B cell (primary cell): Measurements from ENCODE around the gene STAT2. TPM values are rescaled to one million over a fixed set of nuclear protein-coding genes. Genes with fewer than 3 reads are reported as not detected.
"Not testable (repeated sequence)": the region's sequence is repeated elsewhere in the genome, so short reads cannot be mapped to it uniquely, and the experiment has no call there.

Experiments used
- ATAC-seq: fragments of 200-7000 bp; cut with Tn5 transposase; one replicate; pipeline ENCODE4 v1.10.0; 2021; ENCODE audit warnings: low read depth, mild to moderate bottlenecking, moderate number of reproducible peaks, moderate library complexity
- CTCF ChIA-PET: fragments of 350-600 bp; sonication (Branson Sonifier 250); formaldehyde crosslinking; loops from one replicate; lab custom pipeline; 2021; ENCODE audit warnings: antibody characterized with exemption, inconsistent platforms; lab: Charles Lee
- POLR2A ChIA-PET: fragments of 350-600 bp; sonication (Branson Sonifier 250); formaldehyde crosslinking; loops from one replicate; lab custom pipeline; 2021; ENCODE audit warnings: antibody characterized with exemption; lab: Charles Lee
- DNase-seq: peaks from one replicate; pipeline ENCODE4 v3.0.0; 2013
- H2AFZ ChIP-seq: 2 replicates; pipeline ENCODE4 v1.6.1; 2012; ENCODE audit warnings: mild to moderate bottlenecking, low read depth, low read length; ENCODE audit not compliant: insufficient read depth, poor library complexity, severe bottlenecking
- H3K27ac ChIP-seq, 2 donors: 1 replicate in 1 of 2; 2 replicates in 1 of 2; pipeline ENCODE4 v1.5.1; 2012 to 2013; ENCODE audit warnings: low read length in 2 of 2, mild to moderate bottlenecking in 2 of 2, moderate library complexity in 1 of 2
- H3K27me3 ChIP-seq, 4 experiments: fragments of 200-600 bp in 1 of 4; sonication (generic) in 1 of 4; replicated peaks in 1 of 4; 1 replicate in 2 of 4; 2 replicates in 2 of 4; pipeline versions ENCODE4 v1.6.1 to v1.7.0; 2013 to 2016; ENCODE audit warnings: low read length in 3 of 4, mild to moderate bottlenecking in 2 of 4, mixed read lengths in 1 of 4, moderate library complexity in 1 of 4; ENCODE audit not compliant: insufficient read depth in 4 of 4, control insufficient read depth in 3 of 4; ENCODE audit errors: control extremely low read depth in 1 of 4
- H3K36me3 ChIP-seq, 2 experiments: replicated peaks in 1 of 2; 1 replicate in 1 of 2; 2 replicates in 1 of 2; pipeline versions ENCODE4 v1.6.1 to v1.7.1; 2013; ENCODE audit warnings: low read length in 1 of 2; ENCODE audit not compliant: insufficient read depth in 2 of 2, control insufficient read depth in 1 of 2; ENCODE audit errors: control extremely low read depth in 1 of 2, extremely low read depth in 1 of 2
- H3K4me1 ChIP-seq, 2 donors: fragments of 200-600 bp in 1 of 2; sonication (generic) in 1 of 2; 1 replicate in 1 of 2; 2 replicates in 1 of 2; pipeline versions ENCODE4 v1.5.1 to v1.6.1; 2013 to 2017; ENCODE audit warnings: low read length in 2 of 2; ENCODE audit not compliant: control insufficient read depth in 2 of 2, insufficient read depth in 2 of 2
- H3K4me2 ChIP-seq: replicated peaks from 2 replicates; pipeline ENCODE3; 2012; ENCODE audit warnings: mild to moderate bottlenecking, low read depth, low read length; ENCODE audit not compliant: poor library complexity, severe bottlenecking
- H3K4me3 ChIP-seq, 5 experiments: fragments of 200-600 bp in 1 of 5; sonication (generic) in 1 of 5; 1 replicate in 3 of 5; 2 replicates in 2 of 5; pipeline versions ENCODE4 v1.5.1 to v1.7.0; 2011 to 2016; ENCODE audit warnings: low read length in 4 of 5, mild to moderate bottlenecking in 4 of 5, low read depth in 2 of 5, control low read depth in 1 of 5, moderate library complexity in 1 of 5; ENCODE audit not compliant: insufficient read depth in 1 of 5; ENCODE audit errors: control extremely low read depth in 1 of 5, extremely low read depth in 1 of 5
- H3K79me2 ChIP-seq: fragments of 200-600 bp; sonication (generic); one replicate; pipeline ENCODE4 v1.6.0; 2016; ENCODE audit warnings: low read length; ENCODE audit not compliant: control insufficient read depth, insufficient read depth
- H3K9ac ChIP-seq: fragments of 200-600 bp; sonication (generic); 2 replicates; pipeline ENCODE4 v1.6.1; 2017; ENCODE audit warnings: mild to moderate bottlenecking, low read length, moderate library complexity
- H3K9me3 ChIP-seq, 3 donors: one replicate each; pipeline versions ENCODE4 v1.6.1 to v1.7.1; 2013; ENCODE audit warnings: low read length in 2 of 3; ENCODE audit not compliant: control insufficient read depth in 2 of 3, insufficient read depth in 1 of 3; ENCODE audit errors: control extremely low read depth in 1 of 3
- H4K20me1 ChIP-seq: 2 replicates; pipeline ENCODE4 v1.6.0; 2012; ENCODE audit warnings: mild to moderate bottlenecking, low read length; ENCODE audit not compliant: insufficient read depth, control insufficient read depth, poor library complexity, severe bottlenecking
- H3K27ac Mint-ChIP-seq: one replicate; pipeline ENCODE4 v1.8.0; 2021; ENCODE audit warnings: mixed read lengths
- H3K27me3 Mint-ChIP-seq: one replicate; pipeline ENCODE4 v1.8.0; 2021; ENCODE audit warnings: mixed read lengths
- H3K4me1 Mint-ChIP-seq: one replicate; pipeline ENCODE4 v1.8.0; 2021; ENCODE audit warnings: mixed read lengths
- H3K4me3 Mint-ChIP-seq: one replicate; pipeline ENCODE4 v1.8.0; 2021; ENCODE audit warnings: mixed read lengths
- H3K9me3 Mint-ChIP-seq: one replicate; pipeline ENCODE4 v1.8.0; 2022; ENCODE audit warnings: mixed read lengths; ENCODE audit not compliant: insufficient read depth
- CTCF ChIP-seq: fragments of 200-600 bp; IDR thresholded peaks from one replicate; pipeline ENCODE4 v1.8.0; 2022; ENCODE audit warnings: antibody characterized with exemption, mild to moderate bottlenecking
- EZH2 ChIP-seq: IDR thresholded peaks from 2 replicates; pipeline ENCODE4 v1.6.1; 2012; ENCODE audit warnings: borderline replicate concordance, low read depth, mild to moderate bottlenecking, moderate library complexity, low read length; ENCODE audit not compliant: insufficient read depth, poor library complexity, severe bottlenecking
- WGBS: methylation state at CpG from one replicate; pipeline ENCODE4 v1.1.5; 2013; ENCODE audit warnings: missing lambda C conversion rate; ENCODE audit not compliant: insufficient coverage; 5-methylcytosine and 5-hydroxymethylcytosine counted together
- intact Hi-C: fragments of 100-400 bp; cut with micrococcal nuclease; formaldehyde crosslinking; loops from one replicate; pipeline ENCODE4 v1.10.0; 2022
- polyA plus RNA-seq: library from polyadenylated mRNA; depleted of rRNA; stranded (reverse); fragments of >200 nt; gene quantifications from 2 replicates; pipeline ENCODE4 v1.2.3, GENCODE V29; 2012
- total RNA-seq, 2 donors: library from RNA; stranded (reverse); fragments of 120-200 nt in 1 of 2; gene quantifications; 1 replicate in 1 of 2; 2 replicates in 1 of 2; pipeline versions ENCODE4 v1.2.3 to v1.2.4, GENCODE V29; 2013 to 2022

STAT2 gene
- total and polyA plus RNA-seq, 2 donors (not counting 1 experiment from before 2014, with no cell fraction given): 261 to 298 TPM

- TF ChIP-seq EZH2 (no peak), CTCF (no peak)
- no peak overlapping the region for H2AFZ ChIP-seq
- H3K4me1 ChIP-seq: peaks cover 46 to 56% of the 10 kb centered on the region in 2 donors
- intact Hi-C loops: no loop called here
- no peaks in the 10 kb centered on the region for H3K9me3 ChIP-seq
- H4K20me1 ChIP-seq: no peaks in the 10 kb centered on the region
- no peak overlapping the region for H3K4me3 ChIP-seq
- WGBS: 60% methylated on average over 4 of the region's 9 CpGs
- no peak overlapping the region for H3K4me2 ChIP-seq
- H3K4me1 Mint-ChIP-seq: peaks cover 61% of the 10 kb centered on the region
- ATAC-seq: no peak
- H3K27me3 Mint-ChIP-seq: no peaks in the 10 kb centered on the region
- no peaks in the 10 kb centered on the region for H3K27me3 ChIP-seq
- CTCF ChIA-PET: interaction anchor here (1.5 to 7.6 kb wide), 5 partner anchors 20 to 128 kb away, joined by 4 to 45 read pairs (median 23); partner anchors contain the start of genes CNPY2 and STAT2
- H3K9me3 Mint-ChIP-seq: no peaks in the 10 kb centered on the region
- peaks cover 0 to 6% of the 10 kb centered on the region in 2 experiments for H3K36me3 ChIP-seq
- peak overlapping the region; percentile 12 to 88 for H3K27ac ChIP-seq
- peak overlapping the region; percentile 47 for H3K4me3 Mint-ChIP-seq
- H3K27ac Mint-ChIP-seq: peak overlapping the region; percentile 83
- no peak overlapping the region for H3K9ac ChIP-seq
- H3K79me2 ChIP-seq: peaks cover 25% of the 10 kb centered on the region
- POLR2A ChIA-PET: interaction anchor here (0.9 to 1.8 kb wide), 4 partner anchors 20 to 113 kb away, joined by 3 to 8 read pairs (median 4); partner anchors contain the start of genes CNPY2 and TIMELESS
- peak; percentile 51 for DNase-seq
Measured at GRCh38 chr12:56336361-56337167, 23.3 kb downstream of the STAT2 start.

GRCh38 chr12:56335527-56335926 is 24.4 kb downstream of the STAT2 start:
- H3K27me3 Mint-ChIP-seq, H3K9me3 Mint-ChIP-seq, H3K27ac ChIP-seq, H3K9me3 ChIP-seq, H3K4me3 Mint-ChIP-seq, H3K27me3 ChIP-seq, H2AFZ ChIP-seq, H3K4me2 ChIP-seq, H4K20me1 ChIP-seq, H3K27ac Mint-ChIP-seq, H3K9ac ChIP-seq, ATAC-seq, H3K4me3 ChIP-seq, H3K36me3 ChIP-seq, DNase-seq: not testable (repeated sequence)
- CTCF ChIA-PET: interaction anchor here (0.8 to 7.6 kb wide), 5 partner anchors 19 to 129 kb away, joined by 3 to 45 read pairs (median 18); partner anchors contain the start of genes CNPY2 and STAT2
- peaks cover 65% of the 10 kb centered on the region for H3K4me1 Mint-ChIP-seq
- 93% methylated on average over 2 of the region's 8 CpGs for WGBS
- H3K79me2 ChIP-seq: peaks cover 28% of the 10 kb centered on the region
- peaks cover 46 to 56% of the 10 kb centered on the region in 2 donors for H3K4me1 ChIP-seq
- intact Hi-C loops: loop anchor here (2.0 kb wide), 2 partner anchors 69 to 301 kb away; partner anchors contain the start of gene COQ10A
- POLR2A ChIA-PET: interaction anchor here (0.7 to 1.1 kb wide), 3 partner anchors 20 to 106 kb away, joined by 8 to 12 read pairs (median 8); partner anchors contain the start of gene CNPY2
